GM12864 (cell line): Measurements from ENCODE around the gene MICU1.
"Not testable (repeated sequence)": the region's sequence is repeated elsewhere in the genome, so short reads cannot be mapped to it uniquely, and the experiment has no call there.

Source experiments
- DNase-seq: peaks from one replicate; pipeline ENCODE4 v3.0.0-alpha.2; 2011; ENCODE audit warnings: low read depth
- H3K4me3 ChIP-seq: 2 replicates; pipeline ENCODE4 v1.5.1; 2011; ENCODE audit warnings: mild to moderate bottlenecking, low read depth, low read length, control low read depth
- TF ChIP-seq, protein P1 (sequence below): IDR thresholded peaks from 2 replicates; pipeline ENCODE4 v1.5.1; 2011; ENCODE audit warnings: low read depth, mild to moderate bottlenecking, moderate library complexity, low read length, control low read depth, inconsistent platforms; ENCODE audit errors: missing control alignments

MICU1 gene

DNA sequence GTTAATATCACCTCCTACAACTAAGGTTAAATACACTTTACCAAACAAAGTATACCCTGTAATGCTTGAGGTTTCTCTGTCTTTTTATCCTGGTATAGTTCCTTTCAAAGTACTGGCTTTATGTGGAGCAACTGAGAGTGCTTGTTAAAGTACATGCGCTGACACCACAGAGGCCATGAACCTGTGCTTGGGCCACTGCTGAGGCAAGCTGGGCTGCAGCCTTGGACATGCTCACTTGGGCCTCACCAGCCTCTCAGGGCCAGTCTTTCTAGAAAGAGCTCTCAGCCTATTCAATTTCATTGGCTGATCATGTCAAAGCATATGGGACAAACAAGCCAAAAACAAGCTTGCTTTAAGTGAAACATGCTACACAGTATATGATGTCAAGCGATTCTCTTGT is 145.0 kb downstream of the MICU1 start:
- TF ChIP-seq, protein P1, sequence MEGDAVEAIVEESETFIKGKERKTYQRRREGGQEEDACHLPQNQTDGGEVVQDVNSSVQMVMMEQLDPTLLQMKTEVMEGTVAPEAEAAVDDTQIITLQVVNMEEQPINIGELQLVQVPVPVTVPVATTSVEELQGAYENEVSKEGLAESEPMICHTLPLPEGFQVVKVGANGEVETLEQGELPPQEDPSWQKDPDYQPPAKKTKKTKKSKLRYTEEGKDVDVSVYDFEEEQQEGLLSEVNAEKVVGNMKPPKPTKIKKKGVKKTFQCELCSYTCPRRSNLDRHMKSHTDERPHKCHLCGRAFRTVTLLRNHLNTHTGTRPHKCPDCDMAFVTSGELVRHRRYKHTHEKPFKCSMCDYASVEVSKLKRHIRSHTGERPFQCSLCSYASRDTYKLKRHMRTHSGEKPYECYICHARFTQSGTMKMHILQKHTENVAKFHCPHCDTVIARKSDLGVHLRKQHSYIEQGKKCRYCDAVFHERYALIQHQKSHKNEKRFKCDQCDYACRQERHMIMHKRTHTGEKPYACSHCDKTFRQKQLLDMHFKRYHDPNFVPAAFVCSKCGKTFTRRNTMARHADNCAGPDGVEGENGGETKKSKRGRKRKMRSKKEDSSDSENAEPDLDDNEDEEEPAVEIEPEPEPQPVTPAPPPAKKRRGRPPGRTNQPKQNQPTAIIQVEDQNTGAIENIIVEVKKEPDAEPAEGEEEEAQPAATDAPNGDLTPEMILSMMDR = no peak
- DNase-seq = no peak
- no peak overlapping the region for H3K4me3 ChIP-seq

DNA sequence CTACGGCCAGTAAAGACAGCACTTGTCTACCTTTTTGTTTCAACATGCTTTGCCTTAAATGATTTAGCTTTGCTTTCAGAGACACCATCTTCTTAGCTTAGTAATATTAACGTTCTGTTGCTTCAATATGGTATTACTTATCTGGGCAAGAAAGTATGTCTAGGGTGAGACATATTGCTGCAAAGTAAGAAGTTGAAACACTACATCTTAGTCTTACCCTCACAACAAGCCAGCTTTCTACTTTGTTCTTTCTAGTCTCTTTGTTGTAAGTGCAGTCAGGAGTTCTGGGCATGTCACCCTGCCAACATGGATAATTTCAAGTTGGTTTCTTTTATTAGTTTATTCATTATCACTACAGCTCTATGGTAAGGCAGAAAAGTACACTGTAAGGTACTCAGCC is 148.4 kb downstream of the MICU1 start:
- TF ChIP-seq, protein P1 = no peak
- no peak overlapping the region for H3K4me3 ChIP-seq

DNA sequence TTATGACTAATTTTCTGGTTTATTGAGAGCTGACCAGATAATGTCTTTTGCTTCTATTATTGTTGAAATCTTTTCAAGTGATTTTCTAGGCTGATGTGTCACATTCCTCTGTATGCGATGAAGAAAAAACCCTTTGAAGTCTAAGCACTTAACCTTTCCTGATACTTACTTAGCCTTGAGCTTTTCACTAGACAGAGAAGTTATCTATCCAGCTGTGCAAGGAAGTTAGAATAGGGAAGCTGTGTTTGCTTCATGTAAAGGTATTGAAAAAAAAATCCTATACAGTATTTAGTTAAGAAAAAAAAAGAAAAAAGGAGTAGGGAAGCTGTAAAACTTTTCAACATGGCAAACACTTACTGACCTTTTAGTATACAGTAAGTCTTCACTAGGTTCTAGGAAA is 153.6 kb downstream of the MICU1 start:
- DNase-seq = no peak
- no peak overlapping the region for H3K4me3 ChIP-seq
- TF ChIP-seq, protein P1 = no peak

More for the DNA sequence above, 148.4 kb downstream of the MICU1 start:
- no peak for DNase-seq

DNA sequence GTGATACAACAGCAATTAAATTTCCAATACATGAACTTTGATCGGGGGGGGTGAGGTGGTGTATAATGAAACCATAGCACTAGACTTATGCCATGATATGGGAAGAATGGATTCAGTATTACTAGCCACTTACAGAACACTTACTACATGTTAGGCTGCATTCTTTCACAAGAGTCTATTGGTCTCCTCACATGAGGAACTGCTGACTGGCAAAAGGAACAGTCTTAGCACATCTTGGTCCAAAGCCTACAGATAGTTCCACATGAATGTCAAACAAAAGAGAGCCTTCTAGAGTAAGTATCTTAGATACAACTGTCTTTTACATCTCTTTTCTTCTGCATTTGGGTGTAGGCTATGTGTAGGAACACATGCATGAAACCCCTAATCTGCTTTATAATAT is 155.2 kb downstream of the MICU1 start:
- TF ChIP-seq, protein P1 = no peak
- no peak for DNase-seq
- no peak overlapping the region for H3K4me3 ChIP-seq

DNA sequence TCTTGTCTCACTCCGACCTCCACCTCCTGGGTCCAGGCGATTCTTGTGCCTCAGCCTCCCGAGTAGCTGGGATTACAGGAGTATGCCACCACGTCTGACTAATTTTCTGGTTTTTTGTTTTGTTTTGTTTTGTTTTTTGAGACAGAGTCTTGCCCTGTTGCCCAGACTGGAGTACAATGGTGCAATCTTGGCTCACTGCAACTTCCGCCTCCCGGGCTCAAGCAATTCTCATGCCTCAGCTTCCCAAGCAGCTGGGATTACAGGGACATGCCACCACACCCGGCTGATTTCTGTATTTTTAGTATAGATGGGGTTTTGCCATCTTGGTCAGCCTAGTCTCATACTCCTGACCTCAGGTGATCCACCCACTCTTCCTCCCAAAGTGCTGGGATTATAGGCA is 158.8 kb downstream of the MICU1 start:
- DNase-seq, H3K4me3 ChIP-seq: not testable (repeated sequence)

DNA sequence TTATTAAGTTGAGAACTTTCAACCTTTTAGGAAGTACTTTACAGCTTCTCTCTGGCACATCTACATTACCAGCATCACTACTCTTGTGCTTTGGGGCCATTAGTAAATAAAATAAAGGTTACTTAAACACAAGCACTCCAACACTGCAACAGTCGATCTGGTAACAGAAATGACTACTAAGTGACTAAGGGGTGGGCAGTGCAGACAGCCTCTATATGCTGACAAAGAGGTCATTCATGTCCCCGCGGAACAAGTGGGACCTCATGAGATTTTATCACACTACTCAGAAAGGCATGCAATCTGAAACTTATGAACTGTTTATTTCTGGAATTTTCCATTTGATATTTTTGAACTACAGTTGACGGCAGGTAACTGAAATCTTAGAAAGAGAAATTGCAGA is 159.9 kb downstream of the MICU1 start:
- DNase-seq = no peak
- TF ChIP-seq, protein P1 = no peak
- H3K4me3 ChIP-seq = no peak overlapping the region

DNA sequence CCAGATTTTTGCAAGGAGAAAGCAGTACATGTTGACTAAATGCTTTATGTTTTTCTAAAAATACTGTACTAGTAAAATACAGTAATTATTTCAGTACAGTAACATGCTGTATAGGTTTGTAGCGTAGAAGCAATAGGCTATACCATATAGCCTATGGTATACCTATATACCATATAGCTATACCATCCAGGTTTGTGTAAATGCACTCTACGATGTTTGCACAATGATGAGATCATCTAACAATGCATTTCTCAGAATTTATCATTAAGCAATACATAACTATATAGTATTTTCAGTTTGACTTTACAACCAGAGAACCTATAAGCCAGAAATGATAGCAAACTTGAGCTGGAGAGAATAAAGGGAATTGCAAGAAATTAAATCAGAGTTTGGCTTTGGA is 161.4 kb downstream of the MICU1 start:
- DNase-seq = no peak
- TF ChIP-seq, protein P1 = no peak

DNA sequence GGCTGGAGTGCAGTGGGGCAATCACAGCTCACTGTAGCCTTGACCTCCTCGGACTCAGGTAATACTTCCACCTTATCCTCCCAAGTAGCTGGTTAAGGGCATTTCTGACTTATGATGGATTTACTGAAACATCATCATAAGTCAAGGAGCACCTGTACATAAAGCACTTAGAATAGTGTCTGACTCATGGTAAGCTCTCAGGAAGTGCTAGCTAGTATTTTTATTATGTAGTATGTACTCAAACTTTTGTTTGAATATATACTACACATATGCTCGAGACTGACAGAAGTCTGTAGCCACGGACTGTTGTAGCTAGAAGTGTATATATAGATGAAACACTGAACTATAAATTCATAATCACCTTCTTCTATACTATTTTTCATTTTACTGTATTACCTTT is 163.6 kb downstream of the MICU1 start:
- H3K4me3 ChIP-seq = no peak overlapping the region
- TF ChIP-seq, protein P1 = no peak
- no peak for DNase-seq

More for the DNA sequence above, 161.4 kb downstream of the MICU1 start:
- H3K4me3 ChIP-seq = no peak overlapping the region
